OCI-LY7 (cell line): ENCODE results near the gene PIBF1. TPM values are rescaled to one million over a fixed set of nuclear protein-coding genes. Genes with fewer than 3 reads are reported as not detected.
"Not testable (repeated sequence)": the region's sequence is repeated elsewhere in the genome, so short reads cannot be mapped to it uniquely, and the experiment has no call there.

Experiments
- BruUV-seq: library from RNA; stranded (reverse); fragments of 400-500 nt; replicated peaks from 2 replicates; lab custom pipeline; 2021; lab: Mats Ljungman, UMichigan
- CTCF ChIA-PET: fragments of 300-600 bp; sonication (Branson Sonifier 250); formaldehyde crosslinking; loops from one replicate; lab custom pipeline; 2022; ENCODE audit warnings: antibody characterized with exemption; ENCODE audit not compliant: unreplicated experiment; lab: Charles Lee
- POLR2A ChIA-PET: fragments of 300-600 bp; sonication (Branson Sonifier 250); formaldehyde crosslinking; loops from one replicate; lab custom pipeline; 2022; ENCODE audit warnings: antibody characterized with exemption; lab: Charles Lee
- DNase-seq: peaks from one replicate; pipeline ENCODE4 v3.0.0-alpha.2; 2015; ENCODE audit warnings: low spot score
- H2AFZ ChIP-seq: fragments of 200-600 bp; sonication (generic), shearing (Covaris generic); 2 replicates; pipeline ENCODE4 v1.6.1; 2014; ENCODE audit warnings: mild to moderate bottlenecking, antibody characterized with exemption, low read length, moderate library complexity
- H3K27ac ChIP-seq: fragments of 200-600 bp; sonication (generic); 2 replicates; pipeline ENCODE4 v1.5.1; 2014; ENCODE audit warnings: mixed run types, low read depth, mild to moderate bottlenecking, moderate library complexity, low read length, inconsistent platforms; ENCODE audit not compliant: poor library complexity, severe bottlenecking
- H3K36me3 ChIP-seq: fragments of 200-600 bp; sonication (generic); 2 replicates; pipeline ENCODE4 v1.6.1; 2014; ENCODE audit warnings: mild to moderate bottlenecking, antibody characterized with exemption, low read length, moderate library complexity, mixed read lengths; ENCODE audit not compliant: insufficient read depth
- H3K4me1 ChIP-seq: fragments of 200-600 bp; sonication (generic); 2 replicates; pipeline ENCODE4 v1.5.1; 2014; ENCODE audit warnings: mild to moderate bottlenecking, low read length; ENCODE audit not compliant: insufficient read depth, poor library complexity, severe bottlenecking
- H3K4me2 ChIP-seq: fragments of 200-600 bp; sonication (generic); 2 replicates; pipeline ENCODE4 v1.6.1; 2014; ENCODE audit warnings: mild to moderate bottlenecking, low read length
- H3K4me3 ChIP-seq: fragments of 200-600 bp; sonication (generic); 2 replicates; pipeline ENCODE4 v1.5.1; 2014; ENCODE audit warnings: mild to moderate bottlenecking, low read depth, low read length; ENCODE audit not compliant: poor library complexity, severe bottlenecking
- H3K79me2 ChIP-seq: fragments of 200-600 bp; sonication (generic); 2 replicates; pipeline ENCODE4 v1.6.1; 2016; ENCODE audit warnings: low read depth, mild to moderate bottlenecking, low read length, moderate library complexity, mixed read lengths; ENCODE audit not compliant: insufficient read depth
- H3K9me2 ChIP-seq: fragments of 200-600 bp; sonication (generic); 2 replicates; pipeline ENCODE4 v1.6.1; 2016; ENCODE audit warnings: mild to moderate bottlenecking, low read length, mixed read lengths; ENCODE audit not compliant: insufficient read depth
- H3K9me3 ChIP-seq: fragments of 200-600 bp; sonication (generic); 2 replicates; pipeline ENCODE4 v1.6.1; 2014; ENCODE audit warnings: mild to moderate bottlenecking, mixed run types, low read length, mixed read lengths
- H4K20me1 ChIP-seq: fragments of 200-600 bp; sonication (generic); 2 replicates; pipeline ENCODE4 v1.6.1; 2014; ENCODE audit warnings: mild to moderate bottlenecking, antibody characterized with exemption, low read length, moderate library complexity, mixed read lengths; ENCODE audit not compliant: insufficient read depth
- EZH2phosphoT487 ChIP-seq: fragments of 200-600 bp; sonication (generic); IDR thresholded peaks from 2 replicates; pipeline ENCODE4 v1.6.1; 2018; ENCODE audit warnings: low read depth, borderline replicate concordance, mild to moderate bottlenecking, mixed run types, antibody characterized with exemption, low read length, moderate library complexity, mixed read lengths
- intact Hi-C: fragments of 100-400 bp; cut with micrococcal nuclease; formaldehyde crosslinking; loops from one replicate; pipeline ENCODE4 v1.10.0; 2022; ENCODE audit not compliant: unreplicated experiment
- total RNA-seq, 2 experiments: library from RNA; depleted of rRNA in 1 of 2; stranded (reverse); fragments of >200 nt in 1 of 2; shearing (Covaris generic) in 1 of 2; gene quantifications; 2 replicates each; pipeline ENCODE4 v1.2.3, GENCODE V29; 2014 to 2022
- TF ChIP-seq, protein P1 (sequence below): fragments of 200-600 bp; sonication (generic); conservative IDR thresholded peaks from 2 replicates; pipeline ENCODE4 v1.5.1; 2014; ENCODE audit warnings: mild to moderate bottlenecking, antibody characterized with exemption, low read length, moderate library complexity, mixed read lengths

PIBF1 gene
- total RNA-seq, 2 experiments from 2014 or later: 23.2 to 33.7 TPM

DNA sequence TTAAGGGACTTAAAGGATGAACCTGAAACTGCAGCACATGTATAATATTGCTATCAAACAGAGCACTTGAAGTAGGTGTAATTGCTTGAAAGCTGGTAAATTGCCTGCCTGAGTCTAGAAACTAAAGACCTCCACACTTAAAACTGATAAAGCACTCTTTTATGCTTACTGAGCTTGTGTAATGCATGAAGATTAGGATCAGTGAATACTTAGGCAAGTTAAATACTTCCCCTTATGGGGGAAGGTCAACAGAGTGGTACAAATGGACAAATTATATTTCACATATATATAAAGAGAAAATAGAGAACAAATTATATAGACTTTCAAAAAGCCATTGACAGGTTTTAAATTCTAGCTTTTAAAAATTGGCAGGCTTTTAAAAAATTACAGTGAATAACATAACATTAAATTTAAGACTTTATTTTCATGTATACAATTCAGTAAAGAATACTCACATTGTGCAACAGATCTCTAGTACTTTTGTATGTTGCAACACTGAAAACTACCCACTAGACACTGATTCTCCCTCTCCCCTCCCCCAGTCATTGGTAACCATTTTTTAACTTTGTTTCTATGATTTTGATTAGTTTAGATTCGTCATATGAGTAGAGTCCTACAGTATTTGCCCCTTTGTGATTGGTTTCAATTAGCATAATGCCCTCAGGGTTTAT is 23.9 kb downstream of the PIBF1 start:
- Histone ChIP-seq H2AFZ (no peak overlapping the region), H3K4me2 (no peak overlapping the region), H3K27ac (no peak overlapping the region), H3K9me3 (no peaks in the 10 kb centered on the region), H3K4me3 (no peak overlapping the region), H3K4me1 (no peaks in the 10 kb centered on the region), H4K20me1 (no peaks in the 10 kb centered on the region; the same call in 1 of the 2 replicates), H3K36me3 (peaks cover 59% of the 10 kb centered on the region), H3K9me2 (no peaks in the 10 kb centered on the region), H3K79me2 (no peaks in the 10 kb centered on the region)
- TF ChIP-seq EZH2phosphoT487: no peak
- TF ChIP-seq, protein P1, sequence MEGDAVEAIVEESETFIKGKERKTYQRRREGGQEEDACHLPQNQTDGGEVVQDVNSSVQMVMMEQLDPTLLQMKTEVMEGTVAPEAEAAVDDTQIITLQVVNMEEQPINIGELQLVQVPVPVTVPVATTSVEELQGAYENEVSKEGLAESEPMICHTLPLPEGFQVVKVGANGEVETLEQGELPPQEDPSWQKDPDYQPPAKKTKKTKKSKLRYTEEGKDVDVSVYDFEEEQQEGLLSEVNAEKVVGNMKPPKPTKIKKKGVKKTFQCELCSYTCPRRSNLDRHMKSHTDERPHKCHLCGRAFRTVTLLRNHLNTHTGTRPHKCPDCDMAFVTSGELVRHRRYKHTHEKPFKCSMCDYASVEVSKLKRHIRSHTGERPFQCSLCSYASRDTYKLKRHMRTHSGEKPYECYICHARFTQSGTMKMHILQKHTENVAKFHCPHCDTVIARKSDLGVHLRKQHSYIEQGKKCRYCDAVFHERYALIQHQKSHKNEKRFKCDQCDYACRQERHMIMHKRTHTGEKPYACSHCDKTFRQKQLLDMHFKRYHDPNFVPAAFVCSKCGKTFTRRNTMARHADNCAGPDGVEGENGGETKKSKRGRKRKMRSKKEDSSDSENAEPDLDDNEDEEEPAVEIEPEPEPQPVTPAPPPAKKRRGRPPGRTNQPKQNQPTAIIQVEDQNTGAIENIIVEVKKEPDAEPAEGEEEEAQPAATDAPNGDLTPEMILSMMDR: no peak
- ChIA-PET CTCF (no interaction called here), POLR2A (interaction anchor here (0.6 kb wide), 1 partner anchor 25 kb away, joined by 6 read pairs; no protein-coding TSS in a partner anchor)
- DNase-seq: no peak
- no TSS peak for BruUV-seq
- intact Hi-C loops: no loop called here

DNA sequence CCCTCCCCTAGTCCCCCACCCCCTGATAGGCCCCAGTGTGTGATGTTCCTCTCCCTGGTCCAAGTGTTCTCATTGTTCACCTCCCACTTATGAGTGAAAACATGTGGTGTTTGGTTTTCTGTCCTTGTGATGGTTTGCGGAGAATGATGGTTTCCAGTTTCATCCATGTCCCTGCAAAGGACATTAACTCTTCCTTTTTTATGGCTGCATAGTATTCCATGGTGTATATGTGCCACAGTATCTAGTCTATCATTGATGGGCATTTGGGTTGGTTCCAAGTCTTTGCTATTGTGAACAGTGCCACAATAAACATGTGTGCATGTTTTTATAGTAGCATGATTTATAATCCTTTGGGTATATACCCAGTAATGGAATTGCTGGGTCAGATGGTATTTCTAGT is 24.6 kb downstream of the PIBF1 start:
- H2AFZ ChIP-seq, H3K4me2 ChIP-seq, CTCF ChIA-PET, H3K9me3 ChIP-seq, H3K9me2 ChIP-seq, H3K4me1 ChIP-seq, BruUV-seq, DNase-seq, H4K20me1 ChIP-seq, intact Hi-C loops, H3K27ac ChIP-seq, POLR2A ChIA-PET, H3K4me3 ChIP-seq, H3K79me2 ChIP-seq: not testable (repeated sequence)
- H3K36me3 ChIP-seq: peaks cover 57% of the 10 kb centered on the region

DNA sequence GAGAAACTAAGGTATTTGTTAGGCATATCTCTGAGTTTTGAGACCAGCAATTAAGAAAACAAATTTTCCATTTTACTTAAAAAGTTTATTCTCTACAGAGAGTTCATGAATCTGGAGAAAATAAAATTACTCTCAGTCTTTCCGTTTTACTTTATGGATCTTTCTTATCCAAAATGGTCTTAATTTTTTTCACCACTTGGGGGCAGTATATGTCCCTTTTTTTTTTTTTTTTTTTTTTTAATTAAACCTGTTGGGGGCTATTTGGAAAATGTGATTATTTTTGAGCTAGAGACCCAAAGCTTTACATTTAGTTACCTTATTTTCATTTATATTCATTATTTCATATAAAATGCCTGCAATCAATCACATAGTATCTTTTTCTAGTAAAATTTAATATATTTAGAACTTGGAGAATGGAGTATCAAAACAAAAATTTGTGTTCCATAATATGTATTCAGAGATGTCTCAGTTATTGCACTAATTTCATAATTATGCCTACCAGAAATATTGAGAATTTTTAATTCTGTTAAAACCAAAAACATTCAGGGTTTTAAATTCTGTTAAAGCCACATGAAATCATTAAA is 27.1 kb downstream of the PIBF1 start:
- Histone ChIP-seq H4K20me1 (no peaks in the 10 kb centered on the region; the same call in 1 of the 2 replicates), H3K27ac (no peak overlapping the region), H3K4me3 (no peak overlapping the region), H3K4me1 (no peaks in the 10 kb centered on the region), H3K79me2 (no peaks in the 10 kb centered on the region), H3K9me2 (no peaks in the 10 kb centered on the region), H2AFZ (no peak overlapping the region), H3K9me3 (no peaks in the 10 kb centered on the region), H3K36me3 (peaks cover 68% of the 10 kb centered on the region), H3K4me2 (no peak overlapping the region)
- DNase-seq: peak; percentile 39
- intact Hi-C loops: no loop called here
- TF ChIP-seq EZH2phosphoT487: no peak
- TF ChIP-seq, protein P1: peak; percentile 87
- ChIA-PET POLR2A (interaction anchor here (0.6 to 0.7 kb wide), 5 partner anchors 19 to 1255 kb away, joined by 3 to 11 read pairs (median 4); no protein-coding TSS in a partner anchor), CTCF (interaction anchor here (1.6 kb wide), 1 partner anchor 9 kb away, joined by 4 read pairs; no protein-coding TSS in a partner anchor)
- no TSS peak for BruUV-seq
